HepG2 (cell line): Measurements from ENCODE around the gene BICDL2. TPM values are rescaled to one million over a fixed set of nuclear protein-coding genes. Genes with fewer than 3 reads are reported as not detected.
A peak's percentile ranks its signal among the peaks of the same experiment; 100 is the strongest.

Source experiments
- ATF1 ChIP-seq: IDR thresholded peaks from 2 replicates; pipeline ENCODE4 v1.6.1; 2016; ENCODE audit warnings: mild to moderate bottlenecking, control low read depth
- DBP ChIP-seq: sonication (generic); formaldehyde crosslinking; IDR thresholded peaks from 2 replicates; pipeline ENCODE4 v1.4.0; 2020; ENCODE audit warnings: missing genetic modification reagents; ENCODE audit errors: not compliant biosample characterization
- ELF4 ChIP-seq: sonication (generic); formaldehyde crosslinking; IDR thresholded peaks from 2 replicates; pipeline ENCODE4 v1.5.0; 2020; ENCODE audit warnings: missing genetic modification reagents, mild to moderate bottlenecking, moderate library complexity, borderline replicate concordance
- PHF21A ChIP-seq: sonication (generic); formaldehyde crosslinking; IDR thresholded peaks from 2 replicates; pipeline ENCODE4 v1.5.0; 2020; ENCODE audit warnings: mild to moderate bottlenecking, missing genetic modification reagents
- REXO4 ChIP-seq: sonication (generic); formaldehyde crosslinking; IDR thresholded peaks from 2 replicates; pipeline ENCODE4 v1.8.0; 2022; ENCODE audit warnings: missing genetic modification reagents, mild to moderate bottlenecking, borderline replicate concordance
- SALL2 ChIP-seq: sonication (generic); formaldehyde crosslinking; IDR thresholded peaks from 2 replicates; pipeline ENCODE4 v1.8.1; 2023; ENCODE audit warnings: mild to moderate bottlenecking, missing genetic modification reagents, inconsistent platforms
- SMARCE1 ChIP-seq: fragments of 450-650 bp; IDR thresholded peaks from 2 replicates; pipeline ENCODE4 v1.6.1; 2017; ENCODE audit warnings: borderline replicate concordance
- SPEN ChIP-seq: sonication (generic); formaldehyde crosslinking; IDR thresholded peaks from 2 replicates; pipeline ENCODE4 v1.5.1; 2020; ENCODE audit warnings: low read depth, mild to moderate bottlenecking, missing genetic modification reagents
- ZBTB1 ChIP-seq: sonication (generic); formaldehyde crosslinking; IDR thresholded peaks from 2 replicates; pipeline ENCODE4 v1.4.0; 2020; ENCODE audit warnings: missing genetic modification reagents, borderline replicate concordance
- ZFP91 ChIP-seq: sonication (generic); formaldehyde crosslinking; IDR thresholded peaks from 2 replicates; pipeline ENCODE4 v1.9.0; 2022; ENCODE audit warnings: missing genetic modification reagents, mild to moderate bottlenecking, borderline replicate concordance
- ZNF18 ChIP-seq: sonication (generic); formaldehyde crosslinking; IDR thresholded peaks from 2 replicates; pipeline ENCODE4 v1.8.0; 2022; ENCODE audit warnings: mild to moderate bottlenecking, missing genetic modification reagents; ENCODE audit not compliant: insufficient replicate concordance
- ZNF468 ChIP-seq: sonication (generic); formaldehyde crosslinking; IDR thresholded peaks from 2 replicates; pipeline ENCODE4 v1.8.0; 2022; ENCODE audit warnings: mild to moderate bottlenecking, moderate library complexity, missing genetic modification reagents
- ZNF569 ChIP-seq: sonication (generic); formaldehyde crosslinking; IDR thresholded peaks from 2 replicates; pipeline ENCODE4 v1.5.0; 2020; ENCODE audit warnings: mild to moderate bottlenecking, missing genetic modification reagents, moderate library complexity, borderline replicate concordance
- ZNF777 ChIP-seq: sonication (generic); formaldehyde crosslinking; IDR thresholded peaks from 2 replicates; pipeline ENCODE4 v1.4.0; 2020; ENCODE audit warnings: missing genetic modification reagents
- ZNF792 ChIP-seq: IDR thresholded peaks from 2 replicates; pipeline ENCODE4 v1.6.1; 2016
- ZZZ3 ChIP-seq: sonication (generic); formaldehyde crosslinking; IDR thresholded peaks from 2 replicates; pipeline ENCODE4 v1.4.0; 2020; ENCODE audit warnings: missing genetic modification reagents, mild to moderate bottlenecking, borderline replicate concordance
- polyA plus RNA-seq, 8 experiments: library from polyadenylated mRNA; depleted of rRNA in 3 of 8; stranded (reverse) in 7 of 8; unstranded in 1 of 8; fragments of >200 nt; fragmentation: Illumina TruSeq in 4 of 8; extraction: Trizol in 4 of 8; gene quantifications; 2 replicates each; pipeline versions ENCODE4 v1.2.1 to v1.2.3, GENCODE V29; 2011 to 2016; ENCODE audit warnings: low read depth in 4 of 8, missing spikeins in 1 of 8, mixed read lengths in 1 of 8; ENCODE audit not compliant: insufficient read depth in 1 of 8
- total RNA-seq, 5 experiments: library from RNA; depleted of rRNA; stranded (reverse); fragments of >200 nt; fragmentation: Illumina TruSeq; extraction: Trizol; gene quantifications; 2 replicates each; pipeline ENCODE4 v1.2.3, GENCODE V29; 2016; ENCODE audit warnings: low read depth in 1 of 5
- TF ChIP-seq, protein P1 (sequence below): sonication (generic); formaldehyde crosslinking; IDR thresholded peaks from 2 replicates; pipeline ENCODE4 v1.5.0; 2020; ENCODE audit warnings: mild to moderate bottlenecking, missing genetic modification reagents, moderate library complexity
- TF ChIP-seq, protein P2 (sequence below): sonication (generic); formaldehyde crosslinking; IDR thresholded peaks from 2 replicates; pipeline ENCODE4; 2020; ENCODE audit warnings: missing genetic modification reagents, mild to moderate bottlenecking, borderline replicate concordance
- TF ChIP-seq, protein P3 (sequence below): sonication (generic); formaldehyde crosslinking; IDR thresholded peaks from 2 replicates; pipeline ENCODE4 v1.4.0; 2020; ENCODE audit warnings: missing genetic modification reagents

BICDL2 gene
- total and polyA plus RNA-seq, 2 of the 13 experiments (the other 11 are each of a cell fraction or from before 2014, with no cell fraction given) = 0.12 TPM; not detected in 1

- TF ChIP-seq, protein P1, sequence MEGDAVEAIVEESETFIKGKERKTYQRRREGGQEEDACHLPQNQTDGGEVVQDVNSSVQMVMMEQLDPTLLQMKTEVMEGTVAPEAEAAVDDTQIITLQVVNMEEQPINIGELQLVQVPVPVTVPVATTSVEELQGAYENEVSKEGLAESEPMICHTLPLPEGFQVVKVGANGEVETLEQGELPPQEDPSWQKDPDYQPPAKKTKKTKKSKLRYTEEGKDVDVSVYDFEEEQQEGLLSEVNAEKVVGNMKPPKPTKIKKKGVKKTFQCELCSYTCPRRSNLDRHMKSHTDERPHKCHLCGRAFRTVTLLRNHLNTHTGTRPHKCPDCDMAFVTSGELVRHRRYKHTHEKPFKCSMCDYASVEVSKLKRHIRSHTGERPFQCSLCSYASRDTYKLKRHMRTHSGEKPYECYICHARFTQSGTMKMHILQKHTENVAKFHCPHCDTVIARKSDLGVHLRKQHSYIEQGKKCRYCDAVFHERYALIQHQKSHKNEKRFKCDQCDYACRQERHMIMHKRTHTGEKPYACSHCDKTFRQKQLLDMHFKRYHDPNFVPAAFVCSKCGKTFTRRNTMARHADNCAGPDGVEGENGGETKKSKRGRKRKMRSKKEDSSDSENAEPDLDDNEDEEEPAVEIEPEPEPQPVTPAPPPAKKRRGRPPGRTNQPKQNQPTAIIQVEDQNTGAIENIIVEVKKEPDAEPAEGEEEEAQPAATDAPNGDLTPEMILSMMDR (CRISPR knock-in tag) = peak; percentile 46; the same call in 1 of the 2 replicates
- TF ChIP-seq ELF4 (CRISPR knock-in tag) (no peak), SALL2 (CRISPR knock-in tag) (no peak), REXO4 (CRISPR knock-in tag) (0 out of 2 replicates have a peak, but pooled peaks have one; percentile 2), SPEN (CRISPR knock-in tag) (no peak), ZZZ3 (CRISPR knock-in tag) (no peak), ATF1 (CRISPR knock-in tag) (no peak), ZNF792 (CRISPR knock-in tag) (no peak), DBP (CRISPR knock-in tag) (no peak), SMARCE1 (no peak), ZFP91 (CRISPR knock-in tag) (peak; percentile 43; the same call in 1 of the 2 replicates), PHF21A (CRISPR knock-in tag) (no peak), ZBTB1 (CRISPR knock-in tag) (no peak), ZNF18 (CRISPR knock-in tag) (no peak), ZNF569 (CRISPR knock-in tag) (no peak), ZNF468 (no peak), ZNF777 (CRISPR knock-in tag) (peak; percentile 47; the same call in 1 of the 2 replicates)
- TF ChIP-seq, protein P2, sequence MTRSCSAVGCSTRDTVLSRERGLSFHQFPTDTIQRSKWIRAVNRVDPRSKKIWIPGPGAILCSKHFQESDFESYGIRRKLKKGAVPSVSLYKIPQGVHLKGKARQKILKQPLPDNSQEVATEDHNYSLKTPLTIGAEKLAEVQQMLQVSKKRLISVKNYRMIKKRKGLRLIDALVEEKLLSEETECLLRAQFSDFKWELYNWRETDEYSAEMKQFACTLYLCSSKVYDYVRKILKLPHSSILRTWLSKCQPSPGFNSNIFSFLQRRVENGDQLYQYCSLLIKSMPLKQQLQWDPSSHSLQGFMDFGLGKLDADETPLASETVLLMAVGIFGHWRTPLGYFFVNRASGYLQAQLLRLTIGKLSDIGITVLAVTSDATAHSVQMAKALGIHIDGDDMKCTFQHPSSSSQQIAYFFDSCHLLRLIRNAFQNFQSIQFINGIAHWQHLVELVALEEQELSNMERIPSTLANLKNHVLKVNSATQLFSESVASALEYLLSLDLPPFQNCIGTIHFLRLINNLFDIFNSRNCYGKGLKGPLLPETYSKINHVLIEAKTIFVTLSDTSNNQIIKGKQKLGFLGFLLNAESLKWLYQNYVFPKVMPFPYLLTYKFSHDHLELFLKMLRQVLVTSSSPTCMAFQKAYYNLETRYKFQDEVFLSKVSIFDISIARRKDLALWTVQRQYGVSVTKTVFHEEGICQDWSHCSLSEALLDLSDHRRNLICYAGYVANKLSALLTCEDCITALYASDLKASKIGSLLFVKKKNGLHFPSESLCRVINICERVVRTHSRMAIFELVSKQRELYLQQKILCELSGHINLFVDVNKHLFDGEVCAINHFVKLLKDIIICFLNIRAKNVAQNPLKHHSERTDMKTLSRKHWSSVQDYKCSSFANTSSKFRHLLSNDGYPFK (CRISPR knock-in tag) = no peak
- TF ChIP-seq, protein P3, sequence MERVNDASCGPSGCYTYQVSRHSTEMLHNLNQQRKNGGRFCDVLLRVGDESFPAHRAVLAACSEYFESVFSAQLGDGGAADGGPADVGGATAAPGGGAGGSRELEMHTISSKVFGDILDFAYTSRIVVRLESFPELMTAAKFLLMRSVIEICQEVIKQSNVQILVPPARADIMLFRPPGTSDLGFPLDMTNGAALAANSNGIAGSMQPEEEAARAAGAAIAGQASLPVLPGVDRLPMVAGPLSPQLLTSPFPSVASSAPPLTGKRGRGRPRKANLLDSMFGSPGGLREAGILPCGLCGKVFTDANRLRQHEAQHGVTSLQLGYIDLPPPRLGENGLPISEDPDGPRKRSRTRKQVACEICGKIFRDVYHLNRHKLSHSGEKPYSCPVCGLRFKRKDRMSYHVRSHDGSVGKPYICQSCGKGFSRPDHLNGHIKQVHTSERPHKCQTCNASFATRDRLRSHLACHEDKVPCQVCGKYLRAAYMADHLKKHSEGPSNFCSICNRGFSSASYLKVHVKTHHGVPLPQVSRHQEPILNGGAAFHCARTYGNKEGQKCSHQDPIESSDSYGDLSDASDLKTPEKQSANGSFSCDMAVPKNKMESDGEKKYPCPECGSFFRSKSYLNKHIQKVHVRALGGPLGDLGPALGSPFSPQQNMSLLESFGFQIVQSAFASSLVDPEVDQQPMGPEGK (CRISPR knock-in tag) = peak; percentile 45; the same call in 1 of the 2 replicates
These were observed 23.2 kb downstream of the BICDL2 start (continued) for GRCh38 chr16:3013491-3013951.
